Measurements from ENCODE around the gene PITX3. TPM values are rescaled to one million over a fixed set of nuclear protein-coding genes. Genes with fewer than 3 reads are reported as not detected.

Gene PITX3
- polyA plus RNA-seq (2012; ENCODE audit: insufficient read depth, insufficient read length): not detected

DNA sequence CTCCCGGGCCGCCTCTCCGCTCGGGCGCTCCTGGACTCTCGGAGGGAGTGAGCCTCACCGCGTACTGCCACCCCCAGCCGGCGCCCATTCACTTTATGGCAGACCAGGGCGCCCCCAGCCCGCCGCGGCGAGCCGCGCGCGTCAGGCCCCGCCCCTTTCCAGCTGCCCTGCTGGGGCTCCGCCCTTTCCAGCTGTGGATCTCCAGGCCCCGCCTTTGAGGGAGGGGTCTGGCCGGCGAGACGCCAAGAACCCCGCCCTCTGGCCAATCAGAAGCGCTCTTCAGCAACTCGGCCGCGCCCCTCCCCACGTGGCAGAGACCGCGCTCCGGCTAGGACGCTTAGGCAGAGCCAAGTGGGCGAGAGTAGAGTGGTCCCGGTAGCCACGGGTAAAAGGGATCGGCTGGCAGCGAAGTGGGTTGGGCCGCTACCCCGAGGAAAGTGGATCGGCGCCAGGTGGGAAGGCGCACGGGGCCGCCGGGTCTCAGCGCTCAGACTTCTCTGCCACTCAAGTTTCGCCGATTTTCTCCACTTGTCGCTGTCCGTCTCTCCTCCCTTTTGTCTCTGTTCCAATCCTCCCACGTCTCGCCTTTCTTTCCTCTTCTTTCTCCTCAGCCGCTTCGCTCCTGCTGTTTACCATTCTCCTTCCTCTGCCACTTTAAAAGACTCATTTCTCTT, at the start of gene PITX3:
TSS of gene PITX3 (minus strand) at position 69 of the 674 bp plus-strand sequence. CDS start 9,432 bp downstream, outside the sequence.
- no peak within 1 kb of the TSS for H3K4me3 ChIP-seq (ENCODE audit: low read length)
- no peak for DNase-seq (ENCODE audit: low read depth, low spot score)

DNA sequence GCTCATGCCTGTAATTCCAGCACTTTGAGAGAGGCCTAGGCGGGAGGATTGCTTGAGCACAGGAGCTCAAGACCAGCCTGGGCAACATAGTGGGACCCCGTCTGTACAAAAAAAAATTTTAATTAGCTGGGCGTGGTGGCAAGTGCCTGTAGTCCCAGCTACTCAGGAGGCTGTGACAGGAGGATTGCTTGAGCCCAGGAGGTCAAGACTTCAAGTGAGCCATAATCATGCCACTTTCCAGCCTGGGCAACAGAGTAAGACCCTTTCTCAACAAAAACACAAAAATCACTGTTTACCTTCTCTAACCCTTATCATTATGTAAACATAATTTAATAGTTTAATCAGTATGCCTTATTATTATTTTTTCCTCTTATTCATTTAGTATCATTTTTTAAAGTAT, 48.5 kb upstream of the PITX3 start:
- no peak overlapping the region for H3K4me3 ChIP-seq (ENCODE audit: low read length)
- no peak for DNase-seq (ENCODE audit: low read depth, low spot score)

DNA sequence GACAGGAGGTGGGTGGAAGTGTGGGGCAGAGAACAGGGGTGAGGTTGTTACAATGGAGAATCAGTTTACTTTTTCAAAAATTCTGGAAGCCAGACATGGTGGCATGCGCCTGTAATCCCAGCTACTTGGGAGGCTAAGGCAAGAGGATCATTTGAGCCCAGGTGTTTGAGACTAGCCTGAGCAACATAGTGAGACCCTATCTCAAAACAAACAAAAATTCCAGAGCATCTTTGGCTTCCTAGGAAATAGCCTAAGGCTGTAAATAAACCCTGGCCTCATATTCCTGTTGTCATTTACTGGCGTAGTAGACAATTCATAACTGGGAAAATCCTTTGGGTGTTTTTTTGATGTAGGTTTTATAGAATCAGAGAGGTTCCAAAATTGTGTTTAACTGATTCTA, 48.0 kb upstream of the PITX3 start:
- no peak overlapping the region for H3K4me3 ChIP-seq (ENCODE audit: low read length)
- no peak for DNase-seq (ENCODE audit: low read depth, low spot score)

DNA sequence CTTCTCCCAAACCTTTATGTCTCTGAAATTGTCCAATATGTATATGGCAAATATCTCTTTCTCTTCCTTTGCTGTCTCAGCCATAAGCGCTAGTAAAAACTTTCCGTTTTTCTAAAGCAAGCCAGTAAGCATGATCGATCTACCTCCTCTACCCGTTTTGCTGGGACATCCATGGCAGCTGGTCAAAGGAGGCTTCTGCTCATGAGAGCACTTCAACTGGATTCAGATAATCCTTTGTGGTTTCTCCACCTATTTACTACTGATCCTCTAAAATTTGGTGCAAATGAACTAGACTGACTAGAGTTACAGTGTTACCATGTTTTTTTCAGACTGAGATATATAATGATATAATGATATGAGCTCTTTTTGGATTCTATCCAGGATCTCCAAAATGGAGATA, 46.7 kb upstream of the PITX3 start:
- no peak overlapping the region for H3K4me3 ChIP-seq (ENCODE audit: low read length)
- DNase-seq (ENCODE audit: low read depth, low spot score): no peak

DNA sequence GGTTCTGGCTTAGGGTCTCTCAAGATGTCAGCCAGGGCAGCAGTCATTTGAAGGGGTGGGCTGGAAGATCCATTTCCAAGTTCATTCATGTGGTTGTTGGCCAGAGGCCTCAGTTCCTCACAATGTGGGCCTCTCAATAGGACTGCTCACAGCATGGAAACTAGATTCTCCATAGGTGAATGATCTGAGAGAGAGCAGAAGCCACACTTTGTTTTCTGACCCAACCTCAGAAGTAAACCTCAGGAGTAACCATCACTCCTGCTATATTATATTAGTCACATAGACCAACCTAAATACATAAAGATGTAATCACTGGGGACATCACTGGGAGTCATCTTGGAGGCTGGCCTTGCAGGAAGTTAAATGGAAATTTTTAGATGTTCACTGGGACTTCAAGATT, 46.2 kb upstream of the PITX3 start:
- no peak for DNase-seq (ENCODE audit: low read depth, low spot score)
- H3K4me3 ChIP-seq (ENCODE audit: low read length): no peak overlapping the region

DNA sequence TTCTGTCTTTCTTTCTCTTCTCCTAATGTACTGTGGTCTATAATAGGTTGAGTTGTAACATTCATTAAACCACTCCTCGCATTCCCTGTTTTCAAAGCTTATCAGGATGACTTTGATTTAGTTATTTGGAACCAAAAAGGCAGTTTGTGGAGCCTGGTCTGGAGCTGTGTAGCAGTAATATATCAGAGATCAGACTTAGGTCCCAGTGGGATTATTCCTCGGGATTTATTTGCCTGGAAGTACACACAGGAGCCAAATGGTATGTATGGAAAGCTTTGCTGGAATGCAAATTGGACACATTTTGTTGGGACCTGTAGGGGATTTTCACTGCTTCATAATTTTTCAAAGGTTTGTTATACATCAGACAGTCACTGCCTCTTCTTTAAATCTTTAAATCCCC, 44.9 kb upstream of the PITX3 start:
- DNase-seq (ENCODE audit: low read depth, low spot score): no peak
- no peak overlapping the region for H3K4me3 ChIP-seq (ENCODE audit: low read length)

DNA sequence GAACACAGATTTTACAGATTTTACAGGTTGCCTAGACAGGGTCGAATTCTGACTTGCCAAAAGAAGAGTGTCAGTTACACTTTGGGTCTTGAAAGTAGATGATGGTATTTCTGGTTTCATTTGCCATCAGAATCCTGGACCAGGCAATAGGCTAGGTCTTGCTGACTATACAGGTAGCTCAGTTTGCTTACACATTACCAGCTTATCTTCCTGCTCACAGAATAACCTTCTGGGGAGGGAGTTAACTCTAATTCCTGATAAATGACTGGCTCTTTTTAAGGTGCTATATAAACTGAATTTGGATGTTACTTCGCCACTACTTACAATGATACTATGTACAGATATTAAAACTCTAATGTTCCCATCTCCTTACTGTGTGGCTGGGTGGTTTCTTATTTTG, 43.8 kb upstream of the PITX3 start:
- no peak for DNase-seq (ENCODE audit: low read depth, low spot score)
- no peak overlapping the region for H3K4me3 ChIP-seq (ENCODE audit: low read length)

DNA sequence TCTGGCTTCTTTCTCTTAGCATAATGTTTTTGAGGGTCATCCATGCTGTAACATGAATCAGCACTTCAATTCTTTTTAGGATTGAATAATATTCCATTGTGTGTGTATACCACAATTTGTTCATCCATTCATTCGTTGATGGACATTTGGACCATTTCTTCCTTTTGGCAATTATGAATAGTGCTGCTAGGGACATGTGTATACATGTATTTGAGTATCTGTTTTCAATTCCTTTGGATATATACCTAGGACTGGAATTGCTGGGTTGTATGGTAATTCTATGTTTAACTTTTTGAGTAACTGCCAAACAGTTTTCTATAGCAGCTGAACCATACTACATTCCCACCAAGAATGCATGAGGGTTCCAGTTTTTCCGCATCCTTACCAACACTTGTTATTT, 43.2 kb upstream of the PITX3 start:
- DNase-seq (ENCODE audit: low read depth, low spot score): no peak
- no peak overlapping the region for H3K4me3 ChIP-seq (ENCODE audit: low read length)

DNA sequence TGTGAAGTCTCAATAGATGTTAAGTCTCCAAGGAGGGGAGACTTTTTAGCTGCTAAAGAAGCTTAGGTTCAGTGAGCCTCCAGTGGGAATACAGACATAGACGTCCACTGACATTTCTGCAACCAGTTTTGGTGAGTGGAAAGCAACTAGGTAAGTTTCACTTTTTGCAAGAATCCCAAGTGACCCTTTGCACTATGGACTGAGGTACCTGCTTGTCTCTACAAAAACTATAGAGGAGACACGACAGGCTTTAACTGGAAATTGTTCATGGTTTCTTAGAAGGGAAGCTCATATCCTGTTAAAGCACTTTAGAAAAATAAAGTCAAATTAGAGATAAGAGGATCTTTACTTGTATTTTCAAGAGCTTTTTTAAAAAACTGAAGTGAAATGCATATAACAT, 42.6 kb upstream of the PITX3 start:
- no peak for DNase-seq (ENCODE audit: low read depth, low spot score)
- no peak overlapping the region for H3K4me3 ChIP-seq (ENCODE audit: low read length)

DNA sequence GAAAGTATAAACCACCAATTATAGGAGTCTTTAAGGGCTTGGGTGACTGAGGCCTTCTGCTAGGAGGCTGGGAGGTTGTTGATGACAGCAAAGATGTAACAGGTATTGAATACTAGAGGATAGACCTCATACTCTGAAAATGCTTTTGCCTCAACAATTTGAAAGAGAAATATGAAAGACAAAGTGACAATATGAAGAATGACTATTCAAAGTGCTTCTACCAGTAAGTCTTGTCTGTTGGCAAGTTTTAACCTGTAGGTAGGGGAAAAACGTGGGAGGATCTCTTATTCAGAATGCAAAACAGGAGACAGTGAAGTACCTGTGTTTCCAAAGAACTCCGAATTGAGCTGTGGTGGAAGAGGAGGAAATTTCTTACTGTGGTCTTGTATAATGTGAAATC, 42.2 kb upstream of the PITX3 start:
- no peak for DNase-seq (ENCODE audit: low read depth, low spot score)
- no peak overlapping the region for H3K4me3 ChIP-seq (ENCODE audit: low read length)

DNA sequence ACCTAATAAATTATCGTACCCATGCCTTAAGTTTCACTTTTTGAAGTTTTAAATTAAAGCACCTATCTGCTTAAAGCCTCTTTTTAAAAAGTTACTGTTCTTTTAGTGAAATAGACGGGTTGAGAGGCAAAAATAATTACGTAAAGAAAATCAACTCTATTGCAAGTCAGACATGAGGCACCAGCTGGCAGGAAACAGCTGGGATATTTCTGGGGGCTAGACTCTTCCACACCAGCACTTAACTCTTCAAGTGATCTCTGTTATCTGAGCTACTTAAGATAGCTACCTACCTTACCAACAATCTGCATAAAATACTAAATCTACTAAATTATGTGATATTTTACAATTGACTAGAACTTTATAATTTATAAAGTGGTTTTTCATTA, 39.8 kb upstream of the PITX3 start:
- DNase-seq (ENCODE audit: low read depth, low spot score): peak; percentile 27
- no peak overlapping the region for H3K4me3 ChIP-seq (ENCODE audit: low read length)

DNA sequence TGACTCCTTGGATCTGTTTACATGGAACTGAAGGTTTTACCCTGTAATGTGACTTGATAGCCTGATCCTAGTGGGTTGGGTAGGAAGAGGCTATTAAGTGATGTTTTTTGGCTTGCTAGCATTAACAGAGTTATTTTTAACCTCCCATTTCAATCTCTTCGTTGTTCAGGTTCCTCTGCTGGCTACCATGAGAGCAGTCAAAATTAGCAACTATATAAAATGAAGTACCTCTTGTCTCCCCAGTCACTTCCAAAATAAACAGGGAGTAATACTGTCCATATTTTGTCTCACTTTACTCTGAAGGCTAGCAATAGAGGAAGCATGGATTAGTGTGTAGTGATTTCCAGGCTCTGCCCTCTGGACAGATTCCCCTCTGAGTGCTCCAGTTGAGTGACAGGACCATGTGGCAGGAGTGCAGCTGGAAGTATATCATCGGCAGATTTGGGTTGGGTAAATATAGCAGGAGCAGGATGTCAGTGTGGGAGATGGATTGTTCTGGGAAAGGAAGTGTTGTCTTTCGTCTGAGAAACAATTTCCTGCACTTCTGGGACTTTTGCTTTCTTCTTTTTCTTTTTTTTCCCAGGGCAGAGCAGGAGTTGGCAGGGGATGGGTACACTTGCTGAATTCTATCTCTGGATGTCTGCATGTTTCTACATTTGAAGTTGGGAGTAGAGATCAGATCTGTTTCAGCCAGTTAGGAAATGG, 39.2 kb upstream of the PITX3 start:
- no peak for DNase-seq (ENCODE audit: low read depth, low spot score)
- no peak overlapping the region for H3K4me3 ChIP-seq (ENCODE audit: low read length)

DNA sequence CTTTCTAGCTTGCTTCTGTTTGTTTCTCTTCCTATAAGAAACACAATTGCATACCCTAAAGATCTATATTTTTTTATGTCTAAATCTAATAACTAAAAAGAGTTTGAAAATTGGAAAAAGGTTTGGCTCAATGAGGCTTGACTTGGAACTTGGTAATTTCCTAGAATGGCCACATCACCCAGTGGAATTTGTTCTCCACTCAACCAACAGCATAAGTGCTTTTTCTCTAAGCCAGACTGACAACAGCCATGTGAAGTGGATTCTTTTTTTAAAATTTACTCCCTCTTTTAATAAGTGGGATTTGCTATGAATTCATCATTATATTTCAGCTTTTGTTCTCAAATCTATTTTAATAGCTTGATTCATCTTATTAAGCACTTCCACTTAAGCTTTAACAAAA, 37.8 kb upstream of the PITX3 start:
- no peak overlapping the region for H3K4me3 ChIP-seq (ENCODE audit: low read length)
- no peak for DNase-seq (ENCODE audit: low read depth, low spot score)

DNA sequence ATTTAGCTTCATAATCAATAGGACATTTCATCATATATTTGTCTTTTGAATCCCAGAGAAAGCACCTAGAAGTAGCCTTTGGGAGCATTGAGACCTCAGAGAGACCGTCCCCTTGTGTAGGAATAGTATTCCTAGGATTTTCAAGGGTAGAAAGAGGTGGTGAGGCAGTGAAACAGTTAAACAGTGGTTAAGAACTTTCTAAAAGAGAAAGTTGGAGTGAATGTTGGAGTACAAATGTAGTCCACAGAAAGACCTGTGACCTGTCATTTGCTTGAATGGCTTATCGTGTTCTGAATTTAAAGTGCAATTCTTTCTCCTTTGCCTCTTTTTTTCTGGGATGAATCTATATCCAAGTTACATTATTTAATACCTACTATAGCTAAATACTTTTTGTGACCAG, 34.0 kb upstream of the PITX3 start:
- no peak overlapping the region for H3K4me3 ChIP-seq (ENCODE audit: low read length)
- DNase-seq (ENCODE audit: low read depth, low spot score): no peak

DNA sequence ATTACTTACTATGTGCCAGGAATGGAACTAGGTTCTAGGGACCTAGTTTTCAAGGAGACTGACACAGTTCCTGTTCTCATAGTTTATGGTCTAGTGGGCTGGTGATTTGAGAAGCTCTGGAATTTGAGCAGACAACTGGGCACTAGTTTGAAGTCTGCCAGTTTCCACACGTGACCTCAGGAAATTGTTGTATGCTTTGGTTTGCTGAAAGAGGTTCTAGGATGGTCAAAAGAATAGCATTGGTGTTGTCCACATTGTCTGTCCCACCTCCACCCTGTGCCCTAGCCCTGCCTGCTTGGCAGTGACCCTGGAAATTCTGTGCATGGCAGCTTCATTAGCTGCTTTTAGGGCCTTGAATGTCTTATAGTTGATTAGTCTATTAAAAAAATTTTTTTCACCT, 32.8 kb upstream of the PITX3 start:
- no peak for DNase-seq (ENCODE audit: low read depth, low spot score)

DNA sequence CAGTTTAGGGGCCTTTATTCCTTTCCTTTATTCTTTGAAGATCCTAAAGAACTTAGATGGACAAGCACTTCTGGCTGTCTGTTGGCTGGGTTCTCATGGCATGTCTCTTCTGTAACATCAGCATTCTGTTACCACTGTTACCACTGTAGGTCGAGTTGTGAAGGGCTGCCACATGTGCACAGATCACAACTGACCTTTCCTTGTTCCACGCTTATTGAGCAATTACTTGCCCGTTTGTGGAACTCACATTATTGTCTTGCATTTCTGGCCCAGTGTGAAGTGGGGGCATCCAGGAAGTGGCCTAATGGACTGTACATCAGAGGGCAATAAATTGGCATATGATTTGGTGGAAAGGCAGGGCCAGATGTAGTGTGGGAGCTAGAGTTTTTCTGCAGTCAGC, 27.7 kb upstream of the PITX3 start:
- no peak for DNase-seq (ENCODE audit: low read depth, low spot score)
- H3K4me3 ChIP-seq (ENCODE audit: low read length): no peak overlapping the region

More for the DNA sequence above, 32.8 kb upstream of the PITX3 start:
- no peak overlapping the region for H3K4me3 ChIP-seq (ENCODE audit: low read length)

DNA sequence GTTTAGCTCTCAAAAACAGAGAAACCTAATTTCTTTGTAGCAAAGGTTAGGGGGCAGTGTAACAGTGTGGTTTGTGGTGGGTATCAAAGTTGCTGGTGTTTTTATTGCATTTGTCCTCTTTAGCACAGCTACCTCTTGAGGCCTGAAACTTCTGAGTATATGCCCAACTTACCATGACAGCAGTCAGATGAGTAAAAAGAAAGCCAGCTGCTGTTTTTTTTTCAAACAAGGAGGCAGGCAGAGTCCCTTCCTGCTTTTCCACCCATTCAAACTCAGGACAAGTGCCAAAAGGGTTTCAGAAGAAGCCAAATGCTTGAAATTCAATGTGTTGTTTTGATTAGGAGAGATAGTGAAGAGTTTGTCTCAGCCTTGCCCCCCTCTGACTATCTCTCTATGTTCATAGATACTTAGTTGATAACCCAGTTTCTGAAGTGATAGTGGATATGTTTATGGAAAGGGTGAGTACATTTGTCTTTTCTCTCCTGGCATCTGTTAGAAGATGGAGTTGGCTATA, 27.1 kb upstream of the PITX3 start:
- peak; percentile 3 for DNase-seq (ENCODE audit: low read depth, low spot score)
- H3K4me3 ChIP-seq (ENCODE audit: low read length): no peak overlapping the region

DNA sequence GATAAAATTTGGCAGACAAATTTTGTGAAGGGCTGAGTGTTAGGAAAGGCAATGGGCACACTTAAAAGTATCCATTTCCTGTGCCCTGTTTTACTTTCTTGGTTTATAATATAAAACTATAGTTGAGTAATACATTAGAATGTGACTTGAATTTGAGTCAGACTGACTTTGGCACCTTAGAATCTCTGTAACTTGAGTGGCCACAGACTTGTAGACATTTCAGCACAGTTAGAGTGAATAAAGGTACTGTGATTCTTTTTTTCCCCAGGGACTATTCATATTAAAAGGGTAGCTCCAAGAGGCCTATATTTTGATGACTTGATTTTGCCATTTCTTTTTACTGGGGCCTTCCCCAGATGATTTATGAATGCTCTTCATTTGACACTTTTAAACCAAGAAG, 26.4 kb upstream of the PITX3 start:
- no peak for DNase-seq (ENCODE audit: low read depth, low spot score)
- H3K4me3 ChIP-seq (ENCODE audit: low read length): no peak overlapping the region

DNA sequence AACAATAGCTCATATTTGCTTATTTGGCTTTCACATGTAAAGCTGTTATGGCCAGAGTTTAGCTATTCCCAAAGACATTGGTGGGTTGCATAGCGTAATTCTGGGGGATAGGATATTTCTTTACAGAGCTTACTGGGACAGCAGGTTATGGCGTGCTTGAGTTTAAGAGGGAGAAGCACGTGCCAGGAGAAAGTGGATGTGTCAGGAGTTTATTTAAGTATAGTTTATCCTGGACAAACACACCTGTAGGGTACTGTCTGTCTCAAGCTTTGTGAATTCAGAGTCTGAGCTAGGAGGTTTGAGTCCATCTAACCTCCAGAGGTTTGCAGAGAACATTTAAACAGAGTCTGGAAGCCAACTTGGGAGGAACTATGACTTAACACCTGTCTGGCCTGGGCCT, 25.4 kb upstream of the PITX3 start:
- no peak overlapping the region for H3K4me3 ChIP-seq (ENCODE audit: low read length)
- no peak for DNase-seq (ENCODE audit: low read depth, low spot score)

DNA sequence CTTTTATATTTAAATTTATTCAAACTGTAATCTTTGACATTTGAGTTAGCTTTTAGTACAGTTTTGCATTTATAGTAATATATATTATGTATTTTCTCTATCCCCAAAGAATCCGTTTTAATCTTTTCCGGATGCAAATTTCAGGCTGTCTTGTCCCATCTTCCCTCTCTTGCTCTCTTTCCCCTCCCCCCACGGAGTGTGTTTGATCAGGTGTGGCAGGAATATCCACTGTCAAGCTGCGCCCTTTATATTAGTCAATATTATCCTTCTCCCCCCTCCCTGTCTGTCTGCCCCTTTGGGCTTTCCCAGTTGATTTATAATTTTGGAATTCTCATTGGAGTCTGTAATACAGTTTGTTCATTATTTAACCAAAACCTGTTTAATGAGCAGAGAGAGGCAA, 23.1 kb upstream of the PITX3 start:
- DNase-seq (ENCODE audit: low read depth, low spot score): no peak
- H3K4me3 ChIP-seq (ENCODE audit: low read length): no peak overlapping the region

Measured in Jurkat, Clone E6-1 (cell line).